Stimulated activated CD8-positive, alpha-beta memory T cell treated with anti-CD3 and anti-CD28 coated beads, Interleukin-15, amount 100 ng/mL, for 1 hour (primary cell): Measurements from ENCODE around the gene STYX.
"Not testable (repeated sequence)": the region's sequence is repeated elsewhere in the genome, so short reads cannot be mapped to it uniquely, and the experiment has no call there.

Source experiments
- DNase-seq: peaks from one replicate; pipeline ENCODE4 v3.0.0-alpha.2; 2020; ENCODE audit warnings: low read depth

The STYX gene

DNA sequence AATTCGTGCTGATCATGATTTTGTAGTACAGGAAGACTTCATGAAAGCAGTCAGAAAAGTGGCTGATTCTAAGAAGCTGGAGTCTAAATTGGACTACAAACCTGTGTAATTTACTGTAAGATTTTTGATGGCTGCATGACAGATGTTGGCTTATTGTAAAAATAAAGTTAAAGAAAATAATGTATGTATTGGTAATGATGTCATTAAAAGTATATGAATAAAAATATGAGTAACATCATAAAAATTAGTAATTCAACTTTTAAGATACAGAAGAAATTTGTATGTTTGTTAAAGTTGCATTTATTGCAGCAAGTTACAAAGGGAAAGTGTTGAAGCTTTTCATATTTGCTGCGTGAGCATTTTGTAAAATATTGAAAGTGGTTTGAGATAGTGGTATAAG, 2.5 kb upstream of the STYX start:
- DNase-seq = not testable (repeated sequence)

DNA sequence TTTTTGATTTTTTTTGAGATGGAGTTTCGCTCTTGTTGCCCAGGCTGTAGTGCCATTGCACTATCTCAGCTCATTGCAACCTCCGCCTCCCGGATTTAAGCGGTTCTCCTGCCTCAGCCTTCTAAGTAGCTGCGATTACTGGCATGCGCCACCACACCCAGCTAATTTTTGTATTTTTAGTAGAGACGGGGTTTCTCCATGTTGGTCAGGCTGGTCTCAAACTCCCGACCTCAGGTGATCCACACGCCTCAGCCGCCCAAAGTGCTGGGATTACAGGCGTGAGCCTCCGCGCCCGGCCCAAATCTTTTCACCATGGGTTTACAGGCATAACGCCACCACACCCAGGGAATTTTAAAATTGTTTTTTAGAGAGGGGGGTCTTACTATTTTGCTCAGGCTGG, 931 bp upstream of the STYX start:
- not testable (repeated sequence) for DNase-seq

DNA sequence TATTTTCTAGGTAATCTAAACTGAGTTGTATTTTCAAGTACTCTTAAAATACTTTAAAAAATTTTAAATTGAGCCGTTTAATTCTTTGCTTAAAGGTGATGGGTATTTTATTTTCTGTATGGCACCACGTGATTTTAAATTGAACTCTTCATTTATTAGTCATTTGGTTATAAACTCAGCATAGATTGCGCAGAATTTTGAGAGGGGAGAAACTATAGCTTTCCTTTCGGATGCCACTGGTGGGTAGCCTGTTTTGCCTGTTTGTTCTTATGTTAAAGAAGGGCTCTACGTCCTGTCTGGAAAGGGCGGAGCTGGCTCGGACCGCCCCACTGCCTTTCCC, 411 bp upstream of the STYX start:
- no peak for DNase-seq

DNA sequence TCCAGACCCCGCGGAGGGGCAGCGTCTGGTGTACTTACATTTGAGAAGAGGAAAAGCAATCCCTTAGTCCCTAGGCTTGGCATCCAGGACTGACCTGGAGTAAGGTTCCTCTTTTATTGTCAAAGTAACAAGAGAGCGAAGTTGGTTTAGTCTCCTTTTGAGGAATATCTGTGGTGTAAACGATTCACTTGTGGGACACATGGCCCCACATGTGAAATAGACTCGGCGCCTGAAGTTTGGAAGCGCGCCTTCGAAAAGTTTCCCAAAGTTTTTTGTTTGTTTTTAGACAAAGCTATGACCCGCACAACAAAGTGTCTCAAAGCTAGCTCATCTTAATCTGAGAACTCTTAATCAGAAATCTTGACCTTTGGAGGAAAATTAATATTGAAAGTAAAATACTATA, 744 bp downstream of the STYX start:
- DNase-seq = no peak

GRCh38 chr14:52733824-52734223, 3.9 kb downstream of the STYX start:
- DNase-seq = no peak

- no peak for DNase-seq
Observed at GRCh38 chr14:52735921-52736489, 6.0 kb downstream of the STYX start.

DNA sequence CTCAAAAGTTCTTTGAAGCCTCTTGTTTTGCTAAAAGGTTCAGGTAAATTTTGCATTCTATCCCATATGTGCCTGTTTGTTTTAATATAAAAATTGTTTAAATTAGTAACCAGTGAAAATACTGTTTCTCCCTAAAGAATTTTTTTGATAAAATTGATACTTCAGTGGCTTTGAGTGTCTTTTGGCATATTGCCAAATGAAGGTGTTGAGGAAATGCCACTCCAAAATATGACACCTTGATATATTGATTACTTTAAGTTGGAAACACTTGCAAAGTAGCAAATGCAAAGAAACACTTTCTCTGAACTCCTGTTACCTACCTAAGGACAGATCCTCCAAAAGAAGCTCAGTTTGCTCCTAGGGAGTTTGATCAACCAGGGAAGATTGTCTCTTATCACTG, 8.4 kb downstream of the STYX start:
- DNase-seq = no peak

DNA sequence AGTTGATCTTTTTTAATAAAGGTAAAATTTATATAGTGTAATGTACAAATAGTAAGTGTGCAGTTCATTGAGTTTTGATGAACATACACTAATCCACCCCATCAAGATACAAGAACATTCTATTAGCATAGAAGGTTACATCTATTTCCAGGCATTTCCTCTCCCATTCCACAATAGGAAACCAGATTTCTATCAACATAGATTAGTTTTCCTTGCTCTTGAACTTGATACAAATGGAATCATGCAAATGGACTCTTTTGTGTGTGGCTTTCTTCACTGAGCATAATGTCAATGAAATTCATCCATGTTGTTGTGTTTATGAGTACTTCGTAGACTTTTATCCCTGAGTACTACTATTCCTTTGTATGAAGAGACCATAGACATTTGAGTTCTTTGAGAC, 10.8 kb downstream of the STYX start:
- no peak for DNase-seq

DNA sequence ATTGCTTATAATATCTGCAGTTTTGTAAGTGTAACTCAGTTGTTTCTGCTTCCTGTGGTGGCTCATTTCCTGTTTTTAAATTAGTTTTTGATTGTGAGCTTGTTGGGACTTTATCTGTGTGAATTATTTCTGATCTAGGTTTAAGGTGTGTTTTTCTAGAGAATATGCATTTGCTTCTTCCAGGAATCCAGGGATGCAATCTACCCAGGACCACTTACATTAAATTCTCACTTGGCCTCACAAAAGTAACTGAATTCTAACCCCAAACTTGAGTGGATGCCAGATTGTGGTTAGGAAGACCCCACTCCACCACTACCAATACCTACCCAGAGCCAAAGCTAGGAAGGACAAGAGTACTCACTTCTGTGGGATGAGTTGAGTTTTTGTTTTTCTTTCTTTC, 11.9 kb downstream of the STYX start:
- DNase-seq = no peak

- no peak for DNase-seq
Observed at GRCh38 chr14:52748647-52749292, 18.8 kb downstream of the STYX start.

DNA sequence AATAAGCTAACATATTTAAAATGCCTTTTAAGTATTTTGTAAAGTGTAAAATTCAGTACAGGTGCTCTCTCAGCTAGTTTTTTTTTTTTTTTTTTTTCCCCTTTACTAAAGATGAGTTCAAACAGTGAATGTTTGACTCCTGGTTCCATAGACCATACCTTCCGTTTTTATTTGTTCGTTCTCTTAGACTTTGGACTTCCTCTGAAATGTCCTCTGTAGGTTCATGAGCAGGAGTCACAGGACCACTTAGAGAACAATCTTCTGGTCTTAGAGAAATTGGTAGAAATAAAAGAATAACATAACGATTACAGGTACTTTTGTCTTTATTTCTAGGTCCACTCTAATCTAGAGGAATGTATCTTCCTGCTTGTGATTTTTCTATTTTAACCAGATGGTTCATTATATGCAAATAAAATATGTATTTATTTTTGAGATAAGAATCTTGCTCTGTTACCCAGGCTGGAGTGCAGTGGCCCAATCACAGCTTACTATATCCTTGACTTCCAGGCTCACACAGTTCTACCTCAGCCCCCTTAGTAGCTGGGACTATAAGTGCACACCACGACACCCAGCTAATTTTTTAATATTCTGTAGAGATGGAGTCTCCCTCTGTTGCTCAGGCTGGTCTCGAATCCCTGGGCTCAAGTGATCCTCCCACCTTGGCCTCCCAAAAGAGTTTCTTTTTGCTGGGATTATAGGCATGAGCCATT, 25.8 kb downstream of the STYX start:
- DNase-seq = no peak

DNA sequence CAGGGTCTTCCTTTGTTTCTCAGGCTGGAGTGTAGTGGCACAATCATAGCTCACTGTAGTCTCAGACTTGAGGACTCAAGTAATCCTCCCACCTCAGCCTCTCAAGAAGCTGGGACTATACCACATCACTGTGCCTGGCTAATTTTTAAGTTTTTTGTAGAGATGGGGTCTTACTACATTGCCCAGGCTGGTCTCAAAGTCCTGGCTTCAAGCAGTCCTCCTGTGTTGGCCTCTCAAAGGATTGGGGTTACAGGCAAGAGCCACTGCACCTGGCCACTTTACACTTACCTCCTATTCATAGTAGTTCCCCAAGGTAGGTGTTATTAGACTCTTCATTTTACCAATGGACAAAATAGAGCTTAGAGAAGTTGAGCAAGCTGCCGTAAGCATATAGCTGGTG, 29.2 kb downstream of the STYX start:
- DNase-seq = no peak

- not testable (repeated sequence) for DNase-seq
Observed at GRCh38 chr14:52762923-52763322, 33.0 kb downstream of the STYX start.

GRCh38 chr14:52767058-52767833, 37.3 kb downstream of the STYX start:
- no peak for DNase-seq

- DNase-seq = no peak
Observed at GRCh38 chr14:52769887-52770286, 39.9 kb downstream of the STYX start.

DNA sequence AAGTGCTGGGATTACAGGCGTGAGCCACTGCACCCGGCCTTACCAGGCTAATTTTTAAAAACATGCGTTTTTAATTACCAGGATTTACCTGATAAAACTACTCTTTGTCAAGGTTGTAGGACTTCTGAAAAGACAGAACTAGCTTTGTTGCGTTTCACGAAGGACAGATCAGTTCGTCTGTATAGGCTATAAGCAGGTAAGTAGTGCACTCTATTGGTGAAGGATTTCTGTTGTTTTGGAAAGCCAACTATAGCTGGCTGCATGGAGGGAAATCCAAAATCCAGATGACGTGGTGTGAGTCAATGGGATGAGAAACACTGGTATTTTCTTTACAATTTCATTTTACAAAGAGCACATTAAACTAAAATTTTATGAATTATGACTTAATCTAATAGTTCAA, 46.9 kb downstream of the STYX start:
- no peak for DNase-seq

DNA sequence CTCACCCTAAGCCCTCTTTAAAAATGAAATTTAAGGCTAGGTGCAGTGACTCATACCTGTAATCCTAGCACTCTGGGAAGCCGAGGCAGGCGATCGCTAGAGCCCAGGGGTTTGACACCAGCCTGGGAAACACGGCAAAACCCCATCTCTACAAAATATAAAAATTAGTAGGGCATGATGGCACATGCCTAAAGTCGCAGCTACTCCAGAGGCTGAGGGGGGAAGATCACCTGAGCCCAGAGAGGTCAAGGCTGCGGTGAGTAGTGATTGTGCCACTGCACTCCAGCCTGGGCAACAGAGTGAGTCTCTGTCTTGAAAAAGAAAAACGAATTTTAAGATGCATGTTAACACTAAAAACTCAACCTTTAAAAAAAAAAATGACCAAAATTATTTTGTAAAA, 48.7 kb downstream of the STYX start:
- DNase-seq = no peak

GRCh38 chr14:52780893-52781292, 50.9 kb downstream of the STYX start:
- no peak for DNase-seq

GRCh38 chr14:52781629-52782028, 51.7 kb downstream of the STYX start:
- no peak for DNase-seq

DNA sequence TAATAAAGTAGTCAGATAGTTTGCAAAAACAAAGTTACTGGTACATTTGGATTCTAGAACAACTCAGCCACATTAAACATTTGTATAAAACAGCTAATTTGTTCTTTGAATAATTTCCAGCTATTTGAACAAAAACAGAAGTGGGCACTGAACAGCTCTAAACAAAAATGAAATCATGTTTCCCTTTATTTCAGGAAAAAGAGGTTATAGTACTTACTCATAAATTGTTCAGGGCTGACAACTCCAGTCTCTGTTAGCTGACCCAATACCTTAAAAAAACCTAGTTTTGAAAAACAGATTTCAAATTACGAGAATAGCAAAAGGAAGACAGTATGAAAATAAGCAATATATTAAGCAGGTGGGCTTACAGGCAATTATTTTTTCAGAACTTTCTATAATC, 53.2 kb downstream of the STYX start:
- DNase-seq = no peak

- DNase-seq = no peak
Observed at GRCh38 chr14:52786887-52787286, 56.9 kb downstream of the STYX start.

DNA sequence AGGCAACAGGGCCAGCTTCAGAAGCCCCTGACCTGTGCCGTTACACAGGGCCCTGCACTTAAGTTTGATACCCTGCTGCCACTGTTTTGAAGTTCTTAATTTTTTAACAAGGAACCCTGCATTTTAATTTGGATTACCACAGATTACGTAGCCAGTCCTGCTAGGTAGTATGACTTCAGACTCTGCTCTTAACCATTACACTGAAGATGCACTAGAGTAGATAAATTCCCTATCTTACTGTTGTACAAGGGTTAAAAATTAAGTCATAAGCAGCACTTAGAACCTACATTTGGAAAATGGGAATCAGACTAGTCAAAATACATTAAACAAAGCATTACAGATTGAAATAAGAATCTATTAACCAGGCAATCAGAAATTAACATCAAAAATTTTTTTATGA, 59.2 kb downstream of the STYX start:
- DNase-seq = no peak
